ENCODE measurements around the gene SAMD9L. TPM values are rescaled to one million over a fixed set of nuclear protein-coding genes. Genes with fewer than 3 reads are reported as not detected.

SAMD9L gene
- total RNA-seq, 1 experiment from 2014 or later: not detected

DNA sequence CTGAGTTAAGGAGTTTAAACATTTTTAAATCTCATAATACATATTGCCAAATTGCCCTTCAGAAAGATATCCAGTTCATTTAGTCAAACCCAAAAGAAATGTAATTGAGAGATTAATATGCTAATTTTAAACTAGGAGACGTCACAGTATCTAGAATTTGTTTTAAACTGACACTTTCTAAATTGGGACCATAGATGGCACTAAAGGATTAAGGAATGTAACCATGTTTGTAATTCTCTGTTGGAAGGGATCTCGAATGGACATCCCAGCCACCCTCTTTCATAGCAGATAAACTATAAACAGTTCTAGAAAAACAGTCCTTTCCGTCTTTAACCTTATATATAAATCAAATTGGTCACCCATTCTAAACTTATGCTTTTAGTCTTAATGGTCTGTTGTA is 30.0 kb upstream of the SAMD9L start:
- Histone ChIP-seq H3K9me3 (ENCODE audit: control insufficient read depth, low read depth, low read length) (no peaks in the 10 kb centered on the region), H4K20me1 (ENCODE audit: control insufficient read depth, insufficient read depth, insufficient read length) (no peaks in the 10 kb centered on the region), H3K4me1 (ENCODE audit: insufficient read depth, low read length) (no peaks in the 10 kb centered on the region), H2BK12ac (ENCODE audit: insufficient read length, low read depth, low read length) (no peak overlapping the region), H2BK120ac (ENCODE audit: low read depth, low read length, poor library complexity, severe bottlenecking) (no peak overlapping the region), H2AK5ac (ENCODE audit: insufficient read length, low read length) (no peak overlapping the region), H3K23me2 (ENCODE audit: insufficient read length, low read depth, low read length, poor library complexity, severe bottlenecking) (no peaks in the 10 kb centered on the region), H3K27me3 (ENCODE audit: insufficient read depth, low read length) (no peaks in the 10 kb centered on the region; the same call in 1 of the 2 replicates), H2BK20ac (ENCODE audit: low read depth, low read length, poor library complexity, severe bottlenecking) (no peak overlapping the region), H2BK15ac (ENCODE audit: low read depth, low read length) (no peak overlapping the region), H2AFZ (ENCODE audit: low read length) (no peak overlapping the region), H4K5ac (ENCODE audit: insufficient read length, low read depth, low read length) (no peak overlapping the region), H4K91ac (ENCODE audit: insufficient read length, low read depth, low read length) (no peak overlapping the region), H3K79me2 (ENCODE audit: insufficient read depth, low read length) (no peaks in the 10 kb centered on the region), H3K56ac (ENCODE audit: insufficient read length, low read depth, low read length) (no peak overlapping the region), H3K79me1 (ENCODE audit: insufficient read depth, low read depth, low read length, poor library complexity, severe bottlenecking) (no peaks in the 10 kb centered on the region), H2BK5ac (ENCODE audit: insufficient read length, low read length) (no peak overlapping the region), H3K9ac (ENCODE audit: extremely low read depth, insufficient read length, low read length) (no peak overlapping the region), H3K27ac (ENCODE audit: insufficient read length, low read depth, low read length) (no peak overlapping the region), H3K18ac (ENCODE audit: insufficient read length, low read depth, low read length) (no peak overlapping the region), H3K4me2 (ENCODE audit: insufficient read depth, insufficient read length, low read length) (no peak overlapping the region), H3K23ac (ENCODE audit: insufficient read length, low read depth, low read length) (no peak overlapping the region), H3K4ac (ENCODE audit: low read depth, low read length) (no peak overlapping the region), H3K14ac (ENCODE audit: insufficient read depth, low read length) (no peak overlapping the region), H3T11ph (ENCODE audit: low read length) (no peak overlapping the region), H4K8ac (replicated peaks; ENCODE audit: insufficient read length, low read depth, low read length) (no peak overlapping the region)
- WGBS (ENCODE audit: extremely low coverage, insufficient read length, low lambda C conversion rate): no CpG with 5 or more reads among the region's 3 CpGs
- TF ChIP-seq, protein P1, sequence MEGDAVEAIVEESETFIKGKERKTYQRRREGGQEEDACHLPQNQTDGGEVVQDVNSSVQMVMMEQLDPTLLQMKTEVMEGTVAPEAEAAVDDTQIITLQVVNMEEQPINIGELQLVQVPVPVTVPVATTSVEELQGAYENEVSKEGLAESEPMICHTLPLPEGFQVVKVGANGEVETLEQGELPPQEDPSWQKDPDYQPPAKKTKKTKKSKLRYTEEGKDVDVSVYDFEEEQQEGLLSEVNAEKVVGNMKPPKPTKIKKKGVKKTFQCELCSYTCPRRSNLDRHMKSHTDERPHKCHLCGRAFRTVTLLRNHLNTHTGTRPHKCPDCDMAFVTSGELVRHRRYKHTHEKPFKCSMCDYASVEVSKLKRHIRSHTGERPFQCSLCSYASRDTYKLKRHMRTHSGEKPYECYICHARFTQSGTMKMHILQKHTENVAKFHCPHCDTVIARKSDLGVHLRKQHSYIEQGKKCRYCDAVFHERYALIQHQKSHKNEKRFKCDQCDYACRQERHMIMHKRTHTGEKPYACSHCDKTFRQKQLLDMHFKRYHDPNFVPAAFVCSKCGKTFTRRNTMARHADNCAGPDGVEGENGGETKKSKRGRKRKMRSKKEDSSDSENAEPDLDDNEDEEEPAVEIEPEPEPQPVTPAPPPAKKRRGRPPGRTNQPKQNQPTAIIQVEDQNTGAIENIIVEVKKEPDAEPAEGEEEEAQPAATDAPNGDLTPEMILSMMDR (conservative IDR thresholded peaks at IDR 0.05): peak; percentile 23; the same call in 1 of the 3 replicates
- DNase-seq: no peak
- Mint-ChIP-seq H3K4me3 (no peak overlapping the region), H3K27ac (no peak overlapping the region), H3K36me3 (ENCODE audit: insufficient read depth in 1 of 3, low read depth in 3 of 3) (no peaks in the 10 kb centered on the region), H3K9me3 (peaks cover 0 to 4% of the 10 kb centered on the region in 2 experiments; a peak in 1 of 5 replicates), H3K4me1 (no peaks in the 10 kb centered on the region), H3K27me3 (ENCODE audit: low read depth) (peaks cover 5% of the 10 kb centered on the region; the same call in 1 of the 2 replicates)
